Neural progenitor cell (in vitro differentiated cells): Measurements from ENCODE around the gene TRPV2.
"Not testable (repeated sequence)": the region's sequence is repeated elsewhere in the genome, so short reads cannot be mapped to it uniquely, and the experiment has no call there.

ENCODE experiments used
- EZH2 ChIP-seq: fragments of 200-600 bp; sonication (generic); IDR thresholded peaks from 2 replicates; pipeline ENCODE4 v1.6.1; 2017; ENCODE audit warnings: antibody characterized with exemption, mild to moderate bottlenecking, moderate library complexity
- TF ChIP-seq, protein P1 (sequence below): fragments of 200-600 bp; sonication (generic); IDR thresholded peaks from 2 replicates; pipeline ENCODE4 v1.5.1; 2017; ENCODE audit warnings: antibody characterized with exemption, mild to moderate bottlenecking

DNA sequence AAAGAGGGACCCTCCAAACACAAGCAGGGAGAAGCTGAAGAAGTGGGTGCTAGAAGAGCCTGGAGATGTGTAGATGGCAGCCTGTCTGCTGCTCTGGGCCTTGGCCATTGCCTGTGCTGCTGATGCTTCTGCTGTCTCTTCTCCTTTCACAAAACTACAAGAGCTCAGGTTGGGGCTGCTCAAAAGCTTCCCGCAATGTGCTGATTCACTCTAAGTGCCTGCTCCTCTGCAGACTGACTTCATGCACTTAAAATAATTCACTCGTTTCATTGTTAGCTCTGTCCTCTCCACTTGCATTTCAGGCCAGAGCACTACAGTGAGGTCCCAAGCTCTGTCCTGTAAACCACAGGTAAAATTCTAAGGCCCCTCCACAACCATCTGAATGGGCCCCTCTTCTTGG is 18.7 kb upstream of the TRPV2 start:
- TF ChIP-seq, protein P1, sequence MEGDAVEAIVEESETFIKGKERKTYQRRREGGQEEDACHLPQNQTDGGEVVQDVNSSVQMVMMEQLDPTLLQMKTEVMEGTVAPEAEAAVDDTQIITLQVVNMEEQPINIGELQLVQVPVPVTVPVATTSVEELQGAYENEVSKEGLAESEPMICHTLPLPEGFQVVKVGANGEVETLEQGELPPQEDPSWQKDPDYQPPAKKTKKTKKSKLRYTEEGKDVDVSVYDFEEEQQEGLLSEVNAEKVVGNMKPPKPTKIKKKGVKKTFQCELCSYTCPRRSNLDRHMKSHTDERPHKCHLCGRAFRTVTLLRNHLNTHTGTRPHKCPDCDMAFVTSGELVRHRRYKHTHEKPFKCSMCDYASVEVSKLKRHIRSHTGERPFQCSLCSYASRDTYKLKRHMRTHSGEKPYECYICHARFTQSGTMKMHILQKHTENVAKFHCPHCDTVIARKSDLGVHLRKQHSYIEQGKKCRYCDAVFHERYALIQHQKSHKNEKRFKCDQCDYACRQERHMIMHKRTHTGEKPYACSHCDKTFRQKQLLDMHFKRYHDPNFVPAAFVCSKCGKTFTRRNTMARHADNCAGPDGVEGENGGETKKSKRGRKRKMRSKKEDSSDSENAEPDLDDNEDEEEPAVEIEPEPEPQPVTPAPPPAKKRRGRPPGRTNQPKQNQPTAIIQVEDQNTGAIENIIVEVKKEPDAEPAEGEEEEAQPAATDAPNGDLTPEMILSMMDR: not testable (repeated sequence)
- TF ChIP-seq EZH2: not testable (repeated sequence)
